Transverse colon (tissue), 4 donors: ENCODE measurements around the gene PRM1. TPM values are rescaled to one million over a fixed set of nuclear protein-coding genes. Genes with fewer than 3 reads are reported as not detected.

Experiments used
- DNase-seq: peaks from one replicate; pipeline ENCODE4 v3.0.0-alpha.2; 2019
- H3K27ac ChIP-seq, 4 donors: fragments of 200-600 bp; sonication (generic); 2 replicates each; pipeline ENCODE4 v1.5.1; 2016 to 2018; ENCODE audit warnings: inconsistent platforms in 4 of 4
- H3K27me3 ChIP-seq: fragments of 200-600 bp; sonication (generic); 2 replicates; pipeline ENCODE4 v1.5.1; 2017; ENCODE audit warnings: inconsistent platforms
- H3K36me3 ChIP-seq, 4 donors: fragments of 200-600 bp; sonication (generic); 2 replicates each; pipeline ENCODE4 v1.5.1; 2017 to 2019; ENCODE audit warnings: inconsistent platforms in 4 of 4
- H3K4me1 ChIP-seq, 4 donors: fragments of 200-600 bp; sonication (generic); 2 replicates each; pipeline ENCODE4 v1.5.1; 2017 to 2020; ENCODE audit warnings: inconsistent platforms in 4 of 4
- H3K4me3 ChIP-seq, 4 donors: fragments of 200-600 bp; sonication (generic); 1 replicate in 1 of 4; 2 replicates in 3 of 4; pipeline versions ENCODE4 v1.5.1 to v1.6.1; 2017 to 2019; ENCODE audit warnings: inconsistent platforms in 4 of 4
- H3K9me3 ChIP-seq, 2 donors: fragments of 200-600 bp; sonication (generic); 2 replicates each; pipeline ENCODE4 v1.5.1; 2017 to 2019; ENCODE audit warnings: inconsistent platforms in 2 of 2
- EP300 ChIP-seq: sonication (generic); formaldehyde crosslinking; IDR thresholded peaks from one replicate; pipeline ENCODE4 v1.6.1; 2017; ENCODE audit warnings: antibody characterized with exemption, low read depth
- POLR2A ChIP-seq: fragments of 450-650 bp; IDR thresholded peaks from one replicate; pipeline ENCODE4 v1.6.1; 2016; ENCODE audit warnings: antibody characterized with exemption, mild to moderate bottlenecking, moderate library complexity
- POLR2AphosphoS5 ChIP-seq, 3 donors: sonication (generic); formaldehyde crosslinking; IDR thresholded peaks; one replicate each; pipeline ENCODE4 v1.6.1; 2016; ENCODE audit warnings: antibody characterized with exemption in 3 of 3
- WGBS, 2 donors: methylation state at CpG; one replicate each; pipeline ENCODE4 v1.1.5; 2018; ENCODE audit warnings: low coverage in 1 of 2; 5-methylcytosine and 5-hydroxymethylcytosine counted together
- in situ Hi-C, 4 donors: fragments of 200-750 bp; cut with MboI; loops; one replicate each; pipeline versions ENCODE4 v1.15.0 to v1.15.1; 2017; ENCODE audit warnings: low sequenced_read_pairs in 3 of 4, low pct_ligation_motif_present in 1 of 4, low pct_unique_long_range_greater_than_20kb in 1 of 4
- intact Hi-C: fragments of 100-400 bp; cut with DNase I; formaldehyde crosslinking; loops from one replicate; pipeline ENCODE4 v1.15.1; 2023; ENCODE audit warnings: low total_unique reads
- total RNA-seq, 4 donors: library from RNA; depleted of rRNA; stranded (reverse); fragments of >200 nt; gene quantifications; one replicate each; pipeline ENCODE4 v1.1.0, GENCODE V29; 2016
- TF ChIP-seq, protein P1 (sequence below), 5 experiments: fragments of 200-600 bp in 3 of 5; fragments of 450-650 bp in 2 of 5; sonication (generic) in 3 of 5; IDR thresholded peaks; 1 replicate in 2 of 5; 2 replicates in 3 of 5; pipeline ENCODE4 v1.5.1; 2016 to 2017; ENCODE audit warnings: antibody characterized with exemption in 5 of 5, inconsistent platforms in 3 of 5, mild to moderate bottlenecking in 2 of 5, moderate library complexity in 1 of 5

The PRM1 gene
- total RNA-seq, 4 donors from 2014 or later = not detected

DNA sequence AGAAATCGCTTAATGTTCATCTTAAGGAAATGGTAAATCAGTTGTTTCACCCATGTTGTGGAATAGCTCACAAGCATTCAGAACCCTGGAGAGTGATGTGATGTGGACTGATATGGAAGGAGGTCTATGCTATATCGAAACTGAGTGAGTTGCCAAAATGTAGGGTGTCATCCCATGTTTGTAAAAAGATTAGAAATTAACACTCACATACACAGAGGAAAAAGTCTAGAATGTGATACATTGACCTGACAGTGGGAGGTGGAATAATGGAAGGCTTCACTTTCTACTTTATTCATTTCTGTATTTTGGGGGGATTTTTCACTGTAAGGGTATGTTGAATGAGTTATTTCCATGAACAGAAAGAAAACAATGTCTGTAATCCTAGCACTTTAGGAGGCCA is 4.7 kb upstream of the PRM1 start:
- intact Hi-C loops (no loop called here), in situ Hi-C loops (no loop called here)
- no peak for TF ChIP-seq POLR2AphosphoS5 (IDR thresholded peaks at IDR 0.05)
- no peak for TF ChIP-seq EP300
- TF ChIP-seq, protein P1, sequence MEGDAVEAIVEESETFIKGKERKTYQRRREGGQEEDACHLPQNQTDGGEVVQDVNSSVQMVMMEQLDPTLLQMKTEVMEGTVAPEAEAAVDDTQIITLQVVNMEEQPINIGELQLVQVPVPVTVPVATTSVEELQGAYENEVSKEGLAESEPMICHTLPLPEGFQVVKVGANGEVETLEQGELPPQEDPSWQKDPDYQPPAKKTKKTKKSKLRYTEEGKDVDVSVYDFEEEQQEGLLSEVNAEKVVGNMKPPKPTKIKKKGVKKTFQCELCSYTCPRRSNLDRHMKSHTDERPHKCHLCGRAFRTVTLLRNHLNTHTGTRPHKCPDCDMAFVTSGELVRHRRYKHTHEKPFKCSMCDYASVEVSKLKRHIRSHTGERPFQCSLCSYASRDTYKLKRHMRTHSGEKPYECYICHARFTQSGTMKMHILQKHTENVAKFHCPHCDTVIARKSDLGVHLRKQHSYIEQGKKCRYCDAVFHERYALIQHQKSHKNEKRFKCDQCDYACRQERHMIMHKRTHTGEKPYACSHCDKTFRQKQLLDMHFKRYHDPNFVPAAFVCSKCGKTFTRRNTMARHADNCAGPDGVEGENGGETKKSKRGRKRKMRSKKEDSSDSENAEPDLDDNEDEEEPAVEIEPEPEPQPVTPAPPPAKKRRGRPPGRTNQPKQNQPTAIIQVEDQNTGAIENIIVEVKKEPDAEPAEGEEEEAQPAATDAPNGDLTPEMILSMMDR (IDR thresholded peaks at IDR 0.05) = no peak
- no peak for TF ChIP-seq POLR2A
- Histone ChIP-seq H3K9me3 (no peaks in the 10 kb centered on the region), H3K27ac (no peak overlapping the region), H3K27me3 (no peaks in the 10 kb centered on the region), H3K4me3 (no peak overlapping the region), H3K36me3 (no peaks in the 10 kb centered on the region), H3K4me1 (no peaks in the 10 kb centered on the region)
- no peak for DNase-seq
- WGBS, 2 donors = 86 to 95% methylated on average over 2 of the region's 2 CpGs

DNA sequence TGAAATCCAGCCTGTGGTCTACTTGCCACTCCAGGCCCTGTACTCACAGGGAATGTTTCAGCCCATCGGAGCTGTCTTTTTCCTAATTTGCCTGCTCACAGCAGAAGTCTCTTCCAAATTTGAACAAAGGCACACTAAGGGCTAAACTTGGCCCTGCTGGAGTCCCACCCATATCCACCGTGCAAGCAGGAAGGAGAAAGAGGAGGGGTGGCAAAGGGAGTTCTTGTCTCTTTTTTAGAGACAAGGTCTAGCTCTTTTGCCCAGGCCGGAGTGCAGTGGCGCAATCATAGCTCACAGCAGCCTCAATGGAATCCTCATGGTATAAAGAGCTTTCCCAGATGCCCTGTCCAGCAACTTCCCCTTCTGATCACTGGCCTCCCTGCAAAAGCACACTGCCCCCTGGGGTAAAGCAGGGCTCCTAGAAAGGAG is 2.7 kb upstream of the PRM1 start:
- intact Hi-C loops (no loop called here), in situ Hi-C loops (no loop called here)
- H3K36me3 ChIP-seq = no peaks in the 10 kb centered on the region
- 60 to 74% methylated on average over 1 to 4 of the region's 4 CpGs for WGBS, 2 donors
- H3K27me3 ChIP-seq = no peaks in the 10 kb centered on the region
- no peak overlapping the region for H3K4me3 ChIP-seq
- peaks cover 0 to 6% (median 0%) of the 10 kb centered on the region in 4 donors for H3K4me1 ChIP-seq
- no peak for DNase-seq
- H3K27ac ChIP-seq = no peak overlapping the region
- no peaks in the 10 kb centered on the region for H3K9me3 ChIP-seq
- TF ChIP-seq POLR2AphosphoS5 (IDR thresholded peaks at IDR 0.05) = no peak
- TF ChIP-seq EP300 = no peak
- TF ChIP-seq POLR2A = no peak
- TF ChIP-seq, protein P1 (IDR thresholded peaks at IDR 0.05) = no peak

DNA sequence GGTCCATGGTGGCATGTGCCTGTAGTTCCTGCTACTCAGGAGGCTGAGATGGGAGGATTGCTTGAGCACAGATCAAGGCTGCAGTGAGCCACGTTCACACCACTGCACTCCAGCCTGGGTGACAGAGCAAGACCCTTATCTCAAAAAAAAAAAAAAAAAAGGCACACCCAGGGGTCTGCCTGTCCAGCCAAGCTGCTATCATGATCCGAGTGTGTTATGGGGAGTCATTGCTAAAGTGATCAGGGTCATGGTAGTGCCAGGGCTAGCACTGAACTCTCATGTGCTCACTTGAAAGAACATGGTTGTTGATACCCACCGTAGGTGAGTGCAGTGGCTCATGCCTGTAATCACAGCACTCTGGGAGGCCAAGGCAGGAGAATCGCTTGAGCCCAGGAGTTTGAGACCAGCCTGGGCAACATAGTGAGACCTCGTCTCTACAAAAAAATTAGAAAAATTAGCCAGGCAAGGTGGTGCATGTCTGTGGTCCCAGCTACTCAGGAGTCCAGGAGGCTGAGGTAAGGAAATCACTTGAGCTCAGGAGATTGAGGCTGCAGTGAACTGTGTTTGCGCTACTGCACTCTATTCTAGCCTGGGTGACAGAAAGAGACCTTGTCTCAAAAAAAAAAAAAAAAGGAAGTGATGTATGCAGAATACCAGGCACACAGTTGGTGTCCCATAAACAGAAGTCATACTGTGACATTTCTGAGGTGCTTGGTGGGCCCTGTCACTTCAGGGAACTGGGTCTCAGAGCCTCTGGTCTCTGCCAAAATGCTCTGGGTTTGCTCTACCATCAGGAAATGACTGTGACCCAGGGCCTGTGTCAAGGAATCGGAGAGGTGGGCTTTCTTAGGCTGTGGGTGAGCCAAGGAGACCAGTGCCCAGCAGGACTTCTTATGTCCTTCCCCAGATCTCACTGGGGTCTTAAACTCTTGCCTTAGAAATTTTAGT is 2.2 kb downstream of the PRM1 start:
- DNase-seq = no peak
- no peak for TF ChIP-seq POLR2A
- TF ChIP-seq, protein P1 (IDR thresholded peaks at IDR 0.05) = no peak
- TF ChIP-seq EP300 = no peak
- no peak for TF ChIP-seq POLR2AphosphoS5 (IDR thresholded peaks at IDR 0.05)
- intact Hi-C loops (no loop called here), in situ Hi-C loops (no loop called here)
- H3K9me3 ChIP-seq = no peaks in the 10 kb centered on the region
- no peak overlapping the region for H3K4me3 ChIP-seq
- H3K27me3 ChIP-seq = no peaks in the 10 kb centered on the region
- H3K27ac ChIP-seq = no peak overlapping the region
- WGBS, 2 donors = 82 to 87% methylated on average over 4 to 7 of the region's 7 CpGs
- H3K4me1 ChIP-seq = peaks cover 0 to 6% (median 0%) of the 10 kb centered on the region in 4 donors
- no peaks in the 10 kb centered on the region for H3K36me3 ChIP-seq

DNA sequence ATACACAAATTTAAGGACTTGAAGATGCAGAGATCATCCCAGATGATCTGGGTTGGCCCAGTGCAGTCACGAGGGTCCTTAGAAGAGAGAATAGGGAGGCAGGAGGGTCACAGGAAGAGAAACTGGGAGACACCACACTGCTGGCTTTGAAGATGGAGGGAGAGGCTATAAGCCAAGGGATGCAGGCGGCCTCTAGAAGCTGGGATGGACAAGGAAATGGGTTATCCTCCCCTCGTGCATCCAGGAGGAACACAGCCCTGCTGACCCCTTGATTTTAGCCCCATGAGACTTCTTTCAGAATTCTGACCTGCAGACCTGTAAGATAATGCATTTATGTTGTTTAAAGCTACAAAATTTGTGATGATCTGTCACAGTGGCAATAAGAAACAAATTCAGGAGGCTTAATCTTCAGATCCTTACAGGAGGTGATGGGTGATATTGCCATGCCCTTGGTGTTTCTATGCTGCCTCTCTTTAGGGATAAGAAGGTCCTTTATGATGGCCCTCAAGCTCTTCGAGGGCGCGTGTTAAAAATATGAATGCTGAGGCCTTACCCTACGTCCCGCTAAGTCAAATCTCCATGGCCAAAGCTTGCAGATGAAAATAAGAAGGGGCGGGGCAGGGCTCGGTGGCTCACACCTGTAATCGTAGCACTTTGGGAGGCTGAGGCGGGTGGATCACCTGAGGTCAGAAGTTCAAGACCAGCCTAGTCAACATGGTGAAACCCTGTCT is 3.4 kb downstream of the PRM1 start:
- WGBS, 2 donors = 88 to 97% methylated on average over 9 to 12 of the region's 12 CpGs
- in situ Hi-C loops = no loop called here
- H3K4me1 ChIP-seq = peaks cover 0 to 6% (median 0%) of the 10 kb centered on the region in 4 donors
- DNase-seq = no peak
- H3K9me3 ChIP-seq = no peaks in the 10 kb centered on the region
- no peak overlapping the region for H3K27ac ChIP-seq
- intact Hi-C loops = no loop called here
- H3K27me3 ChIP-seq = no peaks in the 10 kb centered on the region
- TF ChIP-seq POLR2A (no peak), POLR2AphosphoS5 (IDR thresholded peaks at IDR 0.05) (no peak), EP300 (no peak)
- TF ChIP-seq, protein P1 (IDR thresholded peaks at IDR 0.05) = no peak
- H3K36me3 ChIP-seq = no peaks in the 10 kb centered on the region
- no peak overlapping the region for H3K4me3 ChIP-seq
